GM18499 (cell line): ENCODE measurements around the gene FOXL3.
"Not testable (repeated sequence)": the region's sequence is repeated elsewhere in the genome, so short reads cannot be mapped to it uniquely, and the experiment has no call there.

Experiments used
- ATAC-seq: cut with Tn5 transposase; IDR thresholded peaks from one replicate; pipeline ENCODE4 v1.9.1; 2021; ENCODE audit warnings: moderate number of reproducible peaks; ENCODE audit not compliant: insufficient read depth, unreplicated experiment

Gene FOXL3

GRCh38 chr7:285731-286130 is 4.2 kb upstream of the FOXL3 start:
- ATAC-seq = no peak

GRCh38 chr7:286266-286665 is 3.7 kb upstream of the FOXL3 start:
- no peak for ATAC-seq

GRCh38 chr7:288671-289101 is 1.3 kb upstream of the FOXL3 start:
- ATAC-seq = no peak

DNA sequence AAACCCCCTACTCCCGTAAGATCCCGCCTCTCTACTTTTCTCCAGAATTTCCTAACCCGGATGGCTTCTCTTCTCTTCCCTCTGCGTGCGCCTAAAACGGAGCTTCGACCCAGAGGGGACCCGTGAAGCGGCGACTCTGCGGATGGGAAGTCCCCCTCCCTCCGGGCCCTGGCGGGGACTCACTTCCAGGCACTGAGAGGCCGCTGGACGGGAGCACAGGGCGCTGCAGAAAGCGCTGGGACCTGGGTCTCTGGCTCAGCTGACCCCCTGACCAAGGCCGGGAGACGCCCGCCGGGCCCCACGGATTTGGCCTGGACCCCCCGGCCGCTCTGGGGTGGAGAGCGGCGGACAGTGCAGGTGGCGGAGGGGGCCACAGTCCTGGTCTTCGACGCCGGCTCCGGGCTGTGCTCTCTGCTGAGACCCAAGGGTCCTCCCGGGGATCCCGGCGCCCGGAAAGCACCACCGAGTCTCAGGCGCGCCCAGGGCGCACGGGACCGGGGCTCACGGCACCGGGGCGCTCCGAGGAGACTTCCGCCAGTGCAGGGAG is 688 bp upstream of the FOXL3 start:
- no peak for ATAC-seq

GRCh38 chr7:290554-291372 is 793 bp downstream of the FOXL3 start:
- ATAC-seq = no peak

DNA sequence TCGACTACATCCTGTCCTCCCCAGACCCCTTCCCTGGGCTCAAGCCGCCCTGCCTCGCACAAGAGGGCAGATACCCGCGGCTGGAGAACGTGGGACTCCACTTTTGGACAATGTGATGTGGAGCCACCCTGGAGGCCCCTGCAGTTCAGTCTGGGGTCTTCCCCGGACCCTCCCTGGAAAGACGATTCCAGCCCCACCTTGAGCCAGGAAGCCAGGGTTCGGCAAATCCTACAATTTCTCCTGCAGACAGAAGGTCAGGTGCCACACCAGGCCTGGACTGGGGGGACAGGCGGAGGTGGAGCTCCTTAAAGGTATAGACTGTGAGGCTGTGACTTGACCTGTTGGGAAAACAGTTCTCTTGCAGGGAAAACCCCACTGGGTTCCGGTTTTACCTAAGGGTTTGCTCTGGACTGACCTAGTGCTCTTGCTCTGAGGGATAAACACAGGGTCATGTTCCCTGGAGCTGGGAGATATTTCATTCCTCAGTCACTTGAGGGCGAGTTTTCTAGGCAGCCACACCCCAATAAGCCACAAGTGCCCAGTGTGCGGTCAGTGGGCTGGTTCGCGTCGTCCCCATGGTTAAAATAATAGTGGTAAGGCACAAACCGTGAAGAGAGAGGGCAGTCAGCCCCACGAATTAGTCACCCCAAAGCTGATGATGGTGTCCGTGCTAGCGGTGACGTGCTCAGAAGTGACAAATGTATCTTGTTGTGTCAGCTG is 1.6 kb downstream of the FOXL3 start:
- ATAC-seq = no peak

DNA sequence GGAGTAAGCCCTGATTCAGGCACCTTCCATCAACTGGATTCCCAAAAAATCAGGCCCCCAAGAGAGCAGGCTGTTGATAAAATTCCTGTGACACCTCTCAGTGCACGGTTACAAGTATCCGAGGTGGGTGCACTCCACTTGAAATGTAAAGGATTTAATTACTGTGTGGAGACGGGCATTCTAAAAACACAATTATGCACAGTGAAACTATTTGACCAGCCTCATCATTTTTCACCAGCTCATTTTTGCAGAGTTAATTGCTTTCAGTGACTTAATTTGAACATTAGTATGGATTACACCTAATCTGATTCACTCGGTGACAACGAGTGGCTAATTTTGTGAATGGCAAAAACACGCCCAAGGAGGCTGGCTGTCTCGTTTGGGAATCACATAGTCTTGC is 2.3 kb downstream of the FOXL3 start:
- ATAC-seq = no peak

GRCh38 chr7:292826-293225 is 2.9 kb downstream of the FOXL3 start:
- ATAC-seq = no peak

- ATAC-seq = no peak
Measured at GRCh38 chr7:293681-294439, 3.9 kb downstream of the FOXL3 start.

GRCh38 chr7:294440-295154 is 4.6 kb downstream of the FOXL3 start:
- ATAC-seq = no peak

- no peak for ATAC-seq
Measured at GRCh38 chr7:295155-296154, 5.5 kb downstream of the FOXL3 start.

GRCh38 chr7:296373-296945 is 6.5 kb downstream of the FOXL3 start:
- no peak for ATAC-seq

DNA sequence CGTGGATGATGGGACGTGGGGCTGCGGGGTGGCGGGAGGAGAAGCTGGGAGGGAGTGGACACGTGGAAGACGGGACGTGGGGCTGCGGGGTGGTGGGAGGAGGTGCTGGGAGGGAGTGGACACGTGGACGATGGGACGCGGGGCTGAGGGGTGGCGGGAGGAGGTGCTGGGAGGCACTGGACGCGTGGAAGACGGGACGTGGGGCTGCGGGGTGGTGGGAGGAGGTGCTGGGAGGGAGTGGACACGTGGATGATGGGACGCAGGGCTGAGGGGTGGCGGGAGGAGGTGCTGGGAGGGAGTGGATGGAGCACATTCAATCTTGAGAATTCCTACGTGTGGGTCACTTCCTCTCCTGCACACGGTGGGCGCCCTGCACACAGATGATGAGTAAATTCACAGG is 7.2 kb downstream of the FOXL3 start:
- ATAC-seq = not testable (repeated sequence)

DNA sequence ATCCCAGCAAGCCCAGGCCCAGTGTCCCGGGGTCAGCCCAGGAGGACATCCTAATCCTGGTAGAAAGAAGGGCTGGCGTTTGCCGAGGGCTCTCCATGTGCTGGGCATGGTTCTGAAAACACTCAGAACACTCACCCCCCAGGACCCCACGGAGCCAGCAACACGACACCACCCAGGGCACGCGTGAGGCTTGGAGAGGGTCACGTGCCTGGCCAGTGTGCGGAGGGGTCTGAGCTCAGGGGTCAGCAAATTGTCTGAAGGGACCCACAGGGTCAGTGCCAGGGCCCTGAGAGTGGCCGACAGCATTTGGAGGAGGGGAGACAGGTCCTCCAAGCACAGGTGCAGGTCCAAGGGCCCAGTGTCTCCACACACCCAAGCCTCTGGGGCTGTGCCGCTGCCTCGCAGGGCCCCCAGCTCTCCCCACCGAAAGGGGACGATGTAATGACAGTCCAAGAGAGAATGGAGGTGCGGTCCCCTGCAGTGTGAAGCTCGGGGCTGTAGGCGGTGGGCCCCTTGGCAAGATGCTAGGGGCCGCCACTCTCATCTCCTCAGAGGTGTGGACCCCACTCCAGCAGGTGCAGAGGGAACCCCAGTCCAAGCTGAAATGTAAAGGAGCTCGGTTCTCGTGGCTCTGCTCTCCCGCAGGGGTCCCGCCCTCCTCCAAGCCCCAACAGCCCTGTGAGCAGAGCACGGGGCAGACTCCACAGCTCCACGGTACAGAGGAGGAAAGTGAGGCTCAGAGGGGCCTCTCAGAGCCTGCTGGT is 7.8 kb downstream of the FOXL3 start:
- ATAC-seq = no peak

- ATAC-seq = no peak
Measured at GRCh38 chr7:298375-298702, 8.4 kb downstream of the FOXL3 start.

DNA sequence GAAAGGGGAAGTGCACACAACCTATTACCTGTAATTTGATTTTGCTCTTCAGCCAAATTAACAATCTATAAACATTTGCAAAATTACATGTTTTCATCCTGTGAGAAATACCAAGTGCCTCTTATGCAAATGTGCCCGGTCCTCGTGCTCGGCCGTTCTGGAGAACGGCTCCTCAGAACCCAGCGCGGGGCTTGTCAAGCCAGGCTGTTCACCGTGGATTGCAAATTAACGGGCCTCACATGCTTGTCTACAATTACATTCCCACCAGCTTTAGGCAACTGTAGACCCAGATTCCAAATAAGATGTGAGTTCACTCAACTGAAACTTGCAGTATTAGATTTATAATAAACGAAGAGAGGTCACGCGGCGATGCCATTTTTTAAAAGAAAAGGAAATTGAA is 8.8 kb downstream of the FOXL3 start:
- ATAC-seq = no peak

DNA sequence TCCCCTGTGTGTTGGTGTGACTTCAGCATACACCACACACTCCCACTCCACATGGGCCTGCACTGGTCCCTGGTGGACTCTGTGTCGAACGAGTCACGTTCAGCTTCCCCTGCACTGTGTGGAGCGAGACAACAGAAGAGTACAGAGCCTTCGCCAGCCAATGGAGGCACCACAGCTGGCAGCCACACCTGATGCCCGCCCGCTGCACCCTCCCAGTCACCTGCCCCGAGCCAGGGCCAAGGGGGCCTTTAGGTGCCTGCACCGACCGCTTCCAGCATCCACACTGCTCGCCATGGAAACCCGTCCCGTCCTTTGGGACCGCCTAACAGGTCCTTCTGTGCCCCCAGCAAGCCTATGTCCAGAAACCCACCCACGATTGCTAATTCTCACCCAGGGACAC is 9.2 kb downstream of the FOXL3 start:
- no peak for ATAC-seq

DNA sequence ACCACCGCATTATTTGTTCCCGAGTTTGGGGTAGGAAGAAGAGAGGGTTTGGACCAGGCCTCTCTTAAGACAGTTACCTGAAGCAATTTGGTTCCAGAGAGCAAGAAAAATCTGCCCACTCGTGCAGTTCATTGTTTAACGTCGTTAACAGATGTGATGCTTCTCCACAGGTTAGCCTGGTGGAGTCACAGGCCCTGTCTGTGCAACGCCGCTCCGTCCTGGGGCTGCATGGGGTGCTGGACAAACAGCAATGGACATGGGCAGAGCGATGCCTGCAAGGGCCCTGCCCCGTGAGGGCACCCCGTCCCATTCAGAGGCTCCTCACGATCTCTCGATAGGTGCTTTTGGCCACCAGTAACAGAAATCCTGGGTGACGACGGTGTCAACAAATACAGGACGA is 9.7 kb downstream of the FOXL3 start:
- no peak for ATAC-seq
